ENCODE measurements around the gene MYMK.

Gene MYMK

DNA sequence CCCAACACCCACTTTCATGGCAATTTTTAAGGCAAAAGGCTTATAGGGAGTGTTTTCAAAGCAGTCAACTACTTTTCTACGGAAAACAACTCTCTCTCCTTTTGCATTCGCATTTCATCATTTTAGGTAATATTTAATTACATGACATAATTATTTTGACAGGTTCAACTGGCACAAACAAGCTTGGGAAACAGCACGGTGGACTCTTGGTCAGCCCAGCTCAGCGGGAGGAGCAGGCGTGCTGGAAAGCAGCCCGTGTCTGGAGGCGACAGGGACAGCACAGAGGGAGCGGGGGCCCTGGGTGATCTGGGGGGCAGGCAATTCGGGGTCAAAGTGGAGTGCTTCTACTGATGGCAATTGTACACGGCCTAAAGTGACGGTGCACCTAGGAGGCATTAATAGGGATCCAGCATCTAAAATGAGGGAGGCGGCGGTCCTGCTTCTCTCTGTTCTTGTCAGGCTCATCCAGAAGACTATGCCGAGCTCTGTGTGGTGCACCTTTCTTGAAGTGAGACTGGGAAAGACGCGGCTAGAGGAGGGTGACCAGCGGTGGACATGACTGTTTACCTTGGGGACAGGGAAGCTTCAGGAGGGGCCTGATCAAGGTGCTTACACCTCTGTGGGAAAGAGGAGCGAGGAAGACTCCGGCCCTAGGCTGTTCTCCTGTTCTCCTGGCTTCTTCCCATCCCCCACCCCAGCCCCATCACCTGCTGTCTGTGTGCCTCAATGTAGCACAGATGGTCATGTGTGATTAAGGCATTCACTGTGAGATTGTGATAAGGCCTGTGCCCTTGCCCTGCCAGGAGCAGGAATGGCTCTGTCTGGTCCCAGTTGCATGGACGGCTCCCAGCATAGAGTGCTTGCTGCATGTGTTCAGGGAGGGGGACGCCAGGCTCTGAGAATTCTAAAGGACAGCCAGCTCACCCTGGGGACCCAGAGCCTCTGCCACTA is 3.4 kb downstream of the MYMK start:
- no peak for DNase-seq (ENCODE audit: extremely low spot score)
- ChIA-PET CTCF (interaction anchor here (0.7 kb wide), 1 partner anchor 218 kb away, joined by 3 read pairs; no protein-coding TSS in a partner anchor), POLR2A (no interaction called here)
- no peak for TF ChIP-seq CTBP1 (IDR thresholded peaks at IDR 0.05; ENCODE audit: borderline replicate concordance)
- no peak for TF ChIP-seq BHLHE40 (IDR thresholded peaks at IDR 0.05; ENCODE audit: borderline replicate concordance)
- TF ChIP-seq HDGF (IDR thresholded peaks at IDR 0.05; ENCODE audit: borderline replicate concordance), result no peak
- TF ChIP-seq SP1 (IDR thresholded peaks at IDR 0.05), result no peak
- no peak for TF ChIP-seq FOXA1 (IDR thresholded peaks at IDR 0.05)
- no peak for TF ChIP-seq ZNF384 (IDR thresholded peaks at IDR 0.05)
- TF ChIP-seq SUZ12 (IDR thresholded peaks at IDR 0.05), result no peak
- TF ChIP-seq NFRKB (IDR thresholded peaks at IDR 0.05), result no peak
- TF ChIP-seq TARDBP (IDR thresholded peaks at IDR 0.05), result no peak
- TF ChIP-seq L3MBTL2 (conservative IDR thresholded peaks at IDR 0.05), result no peak
- TF ChIP-seq FOXK2 (IDR thresholded peaks at IDR 0.05), result no peak
- no peak for TF ChIP-seq ELF4 (IDR thresholded peaks at IDR 0.05)
- TF ChIP-seq, protein P1, sequence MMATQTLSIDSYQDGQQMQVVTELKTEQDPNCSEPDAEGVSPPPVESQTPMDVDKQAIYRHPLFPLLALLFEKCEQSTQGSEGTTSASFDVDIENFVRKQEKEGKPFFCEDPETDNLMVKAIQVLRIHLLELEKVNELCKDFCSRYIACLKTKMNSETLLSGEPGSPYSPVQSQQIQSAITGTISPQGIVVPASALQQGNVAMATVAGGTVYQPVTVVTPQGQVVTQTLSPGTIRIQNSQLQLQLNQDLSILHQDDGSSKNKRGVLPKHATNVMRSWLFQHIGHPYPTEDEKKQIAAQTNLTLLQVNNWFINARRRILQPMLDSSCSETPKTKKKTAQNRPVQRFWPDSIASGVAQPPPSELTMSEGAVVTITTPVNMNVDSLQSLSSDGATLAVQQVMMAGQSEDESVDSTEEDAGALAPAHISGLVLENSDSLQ (IDR thresholded peaks at IDR 0.05), result no peak
- TF ChIP-seq ARNT (IDR thresholded peaks at IDR 0.05), result no peak
- TF ChIP-seq FOXM1 (IDR thresholded peaks at IDR 0.05; ENCODE audit: borderline replicate concordance), result no peak
- TF ChIP-seq LEF1 (IDR thresholded peaks at IDR 0.05; ENCODE audit: borderline replicate concordance), result no peak

DNA sequence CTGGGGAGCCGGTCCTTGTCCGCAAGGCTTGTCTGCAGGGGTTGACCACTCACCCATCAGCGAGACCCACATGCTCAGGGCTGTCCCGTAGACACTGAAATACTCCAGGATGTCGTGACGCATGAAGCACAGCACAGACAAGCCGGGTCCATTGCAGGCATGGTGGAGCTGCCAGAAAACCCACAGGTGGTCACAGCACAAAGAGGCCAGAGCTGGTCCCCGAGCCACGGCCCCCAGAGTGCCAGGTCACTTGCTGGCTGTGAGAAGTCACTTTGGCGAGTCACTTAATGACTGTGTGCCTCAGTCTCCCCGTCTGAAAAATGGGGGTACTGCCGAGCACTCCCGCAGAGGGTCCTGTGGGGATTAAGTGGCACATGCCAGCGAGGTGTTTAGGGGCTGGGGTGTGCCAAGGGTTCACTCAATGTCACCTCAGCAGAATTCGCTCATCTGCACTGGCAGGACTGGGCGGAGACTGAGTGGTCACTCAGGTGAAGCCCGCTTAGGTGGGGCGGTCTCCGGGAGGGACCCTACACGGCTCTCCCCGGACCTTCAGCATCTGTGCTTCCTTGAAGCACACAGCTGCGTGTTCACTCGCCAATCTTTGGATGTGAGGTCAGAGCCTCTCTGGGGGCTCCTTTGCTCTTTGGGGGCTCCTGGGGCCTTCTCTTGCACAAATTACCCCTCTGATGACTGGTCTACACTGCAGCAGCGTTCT is 4.5 kb downstream of the MYMK start:
- CTCF ChIA-PET, result no interaction called here
- no peak for DNase-seq (ENCODE audit: extremely low spot score)
- TF ChIP-seq TARDBP (IDR thresholded peaks at IDR 0.05) (no peak), SP1 (IDR thresholded peaks at IDR 0.05) (no peak), BHLHE40 (IDR thresholded peaks at IDR 0.05; ENCODE audit: borderline replicate concordance) (no peak), SUZ12 (IDR thresholded peaks at IDR 0.05) (no peak), L3MBTL2 (conservative IDR thresholded peaks at IDR 0.05) (no peak), ARNT (IDR thresholded peaks at IDR 0.05) (no peak), CTBP1 (IDR thresholded peaks at IDR 0.05; ENCODE audit: borderline replicate concordance) (no peak)
- POLR2A ChIA-PET, result no interaction called here

DNA sequence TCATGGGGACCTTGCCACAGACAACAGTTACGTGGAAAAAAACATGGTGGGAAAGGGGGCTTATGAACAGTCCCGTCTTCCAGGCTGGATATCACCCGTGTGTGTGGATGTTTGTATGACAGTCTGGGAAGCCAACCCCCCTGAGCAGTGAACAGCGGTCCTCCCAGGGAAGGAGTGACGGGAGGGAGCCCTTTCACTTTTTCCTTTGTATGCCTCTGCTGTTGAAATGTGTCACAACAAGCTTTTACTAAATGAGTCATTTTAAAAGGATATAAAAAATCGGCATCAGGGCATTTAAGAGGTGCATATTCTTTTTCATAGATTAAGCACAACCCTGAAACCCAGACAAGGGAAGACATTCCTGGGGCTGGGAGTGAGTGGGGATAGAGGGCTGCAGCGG is 5.1 kb downstream of the MYMK start:
- no peak for DNase-seq (ENCODE audit: extremely low spot score)
- TF ChIP-seq L3MBTL2 (conservative IDR thresholded peaks at IDR 0.05), result no peak
- no peak for TF ChIP-seq FOXK2 (IDR thresholded peaks at IDR 0.05)
- no peak for TF ChIP-seq FOXA1 (IDR thresholded peaks at IDR 0.05)
- no peak for TF ChIP-seq SP1 (IDR thresholded peaks at IDR 0.05)
- CTCF ChIA-PET, result no interaction called here
- POLR2A ChIA-PET, result no interaction called here

GRCh38 chr9:133518706-133519449 is 5.9 kb downstream of the MYMK start:
- no peak for DNase-seq (ENCODE audit: extremely low spot score)
- ChIA-PET CTCF (no interaction called here), POLR2A (no interaction called here)
- no peak for TF ChIP-seq TARDBP (IDR thresholded peaks at IDR 0.05)
- no peak for TF ChIP-seq ARNT (IDR thresholded peaks at IDR 0.05)
- TF ChIP-seq, protein P1 (IDR thresholded peaks at IDR 0.05), result no peak
- TF ChIP-seq LEF1 (IDR thresholded peaks at IDR 0.05; ENCODE audit: borderline replicate concordance), result no peak
- TF ChIP-seq HDGF (IDR thresholded peaks at IDR 0.05; ENCODE audit: borderline replicate concordance), result no peak
- TF ChIP-seq FOXA1 (IDR thresholded peaks at IDR 0.05), result no peak
- no peak for TF ChIP-seq ZNF384 (IDR thresholded peaks at IDR 0.05)
- TF ChIP-seq FOXM1 (IDR thresholded peaks at IDR 0.05; ENCODE audit: borderline replicate concordance), result no peak
- TF ChIP-seq NFRKB (IDR thresholded peaks at IDR 0.05), result no peak
- TF ChIP-seq FOXK2 (IDR thresholded peaks at IDR 0.05), result no peak
- no peak for TF ChIP-seq SUZ12 (IDR thresholded peaks at IDR 0.05)
- no peak for TF ChIP-seq CTBP1 (IDR thresholded peaks at IDR 0.05; ENCODE audit: borderline replicate concordance)
- no peak for TF ChIP-seq ELF4 (IDR thresholded peaks at IDR 0.05)
- TF ChIP-seq BHLHE40 (IDR thresholded peaks at IDR 0.05; ENCODE audit: borderline replicate concordance), result no peak
- TF ChIP-seq L3MBTL2 (conservative IDR thresholded peaks at IDR 0.05), result no peak
- no peak for TF ChIP-seq SP1 (IDR thresholded peaks at IDR 0.05)

DNA sequence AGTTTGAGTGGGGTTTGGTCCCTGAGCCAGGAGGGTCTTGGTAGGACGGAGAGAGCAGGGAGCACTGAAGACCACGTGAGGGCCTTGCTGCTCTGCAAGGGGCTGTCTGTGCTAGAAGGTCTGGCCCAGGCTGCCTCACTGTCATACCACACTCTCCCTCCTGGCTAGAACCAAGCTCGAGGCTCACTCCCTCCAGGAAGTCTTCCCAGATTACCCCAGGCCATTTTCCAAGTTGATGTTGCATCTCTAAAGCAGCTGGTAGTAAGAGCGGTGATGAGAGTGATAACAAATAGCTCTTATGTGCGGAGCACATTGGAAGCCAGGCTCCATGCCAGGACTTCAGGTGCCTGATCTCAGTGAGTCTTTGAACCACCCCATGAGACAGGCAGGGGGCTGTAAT is 6.6 kb downstream of the MYMK start:
- TF ChIP-seq SP1 (IDR thresholded peaks at IDR 0.05) (no peak), BHLHE40 (IDR thresholded peaks at IDR 0.05; ENCODE audit: borderline replicate concordance) (no peak), CTBP1 (IDR thresholded peaks at IDR 0.05; ENCODE audit: borderline replicate concordance) (no peak), TARDBP (IDR thresholded peaks at IDR 0.05) (no peak), NFRKB (IDR thresholded peaks at IDR 0.05) (no peak), FOXM1 (IDR thresholded peaks at IDR 0.05; ENCODE audit: borderline replicate concordance) (no peak), L3MBTL2 (conservative IDR thresholded peaks at IDR 0.05) (no peak), LEF1 (IDR thresholded peaks at IDR 0.05; ENCODE audit: borderline replicate concordance) (no peak)
- CTCF ChIA-PET, result interaction anchor here (0.6 kb wide), 1 partner anchor 139 kb away, joined by 3 read pairs; no protein-coding TSS in a partner anchor
- POLR2A ChIA-PET, result no interaction called here
- DNase-seq (ENCODE audit: extremely low spot score), result no peak

DNA sequence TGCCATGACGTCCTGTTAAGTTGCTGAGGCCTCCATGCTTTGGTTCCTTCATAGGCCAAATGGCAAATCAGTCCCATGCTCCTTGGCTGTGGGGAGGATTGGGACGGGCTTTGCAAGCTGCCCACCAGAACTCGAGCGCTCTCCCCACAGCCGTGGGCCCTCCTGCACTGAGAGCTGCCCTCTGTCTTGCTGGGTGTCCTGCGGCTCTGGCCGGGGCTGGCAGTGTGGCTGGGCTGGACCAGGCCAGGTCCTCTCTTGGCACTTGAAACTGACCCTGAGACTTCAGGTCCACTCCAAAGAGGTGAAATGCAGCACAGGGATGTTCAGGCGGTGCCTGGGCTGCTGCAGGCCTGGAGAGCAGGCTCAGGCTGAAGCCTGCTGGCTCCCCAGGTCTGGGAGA is 7.0 kb downstream of the MYMK start:
- no peak for TF ChIP-seq ZNF384 (IDR thresholded peaks at IDR 0.05)
- TF ChIP-seq FOXK2 (IDR thresholded peaks at IDR 0.05), result no peak
- TF ChIP-seq NFRKB (IDR thresholded peaks at IDR 0.05), result no peak
- no peak for TF ChIP-seq ELF4 (IDR thresholded peaks at IDR 0.05)
- TF ChIP-seq, protein P1 (IDR thresholded peaks at IDR 0.05), result no peak
- no peak for TF ChIP-seq TARDBP (IDR thresholded peaks at IDR 0.05)
- no peak for TF ChIP-seq HDGF (IDR thresholded peaks at IDR 0.05; ENCODE audit: borderline replicate concordance)
- no peak for TF ChIP-seq LEF1 (IDR thresholded peaks at IDR 0.05; ENCODE audit: borderline replicate concordance)
- TF ChIP-seq SP1 (IDR thresholded peaks at IDR 0.05), result no peak
- POLR2A ChIA-PET, result no interaction called here
- no peak for DNase-seq (ENCODE audit: extremely low spot score)
- CTCF ChIA-PET, result interaction anchor here (0.6 kb wide), 1 partner anchor 139 kb away, joined by 3 read pairs; no protein-coding TSS in a partner anchor

Measured in HEK293T (cell line).